ELR (cell line): ENCODE measurements around the gene C2CD2.

Experiments
- DNase-seq: peaks from one replicate; pipeline ENCODE4 v3.0.0-alpha.2; 2015; ENCODE audit warnings: low read depth

The C2CD2 gene

DNA sequence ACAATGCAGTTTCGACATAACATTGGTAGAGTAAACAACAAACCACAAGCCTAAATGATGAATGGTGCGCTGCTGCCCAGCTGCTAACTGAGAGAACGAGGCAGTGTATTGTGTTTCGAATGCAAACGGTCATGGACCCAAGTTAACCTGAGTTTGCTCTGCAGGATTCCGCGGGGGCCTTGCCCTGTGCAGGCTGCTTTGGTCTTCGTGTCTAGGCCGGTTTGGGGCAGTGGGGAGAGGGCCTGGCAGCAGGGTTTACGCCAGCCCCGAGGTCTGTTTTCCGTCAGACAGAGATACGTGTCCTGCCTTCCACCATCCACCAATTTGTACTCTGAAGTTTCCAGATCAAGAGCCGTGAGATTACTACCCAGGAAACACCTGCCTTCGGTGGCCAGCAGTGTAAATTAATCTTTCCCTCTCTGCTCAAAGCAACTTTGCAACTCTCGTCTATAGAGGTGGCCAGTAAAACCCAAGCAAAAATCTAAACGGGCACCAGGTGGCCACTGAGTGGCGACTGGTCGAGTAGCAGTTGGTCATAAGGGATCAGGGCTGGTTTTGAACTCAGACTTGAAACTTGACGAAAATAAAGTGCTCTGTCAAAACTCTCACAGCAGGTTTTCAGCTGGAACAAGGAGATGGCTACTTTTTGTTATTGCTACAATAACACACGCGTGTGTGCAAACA is 68.3 kb downstream of the C2CD2 start:
- DNase-seq, result no peak

DNA sequence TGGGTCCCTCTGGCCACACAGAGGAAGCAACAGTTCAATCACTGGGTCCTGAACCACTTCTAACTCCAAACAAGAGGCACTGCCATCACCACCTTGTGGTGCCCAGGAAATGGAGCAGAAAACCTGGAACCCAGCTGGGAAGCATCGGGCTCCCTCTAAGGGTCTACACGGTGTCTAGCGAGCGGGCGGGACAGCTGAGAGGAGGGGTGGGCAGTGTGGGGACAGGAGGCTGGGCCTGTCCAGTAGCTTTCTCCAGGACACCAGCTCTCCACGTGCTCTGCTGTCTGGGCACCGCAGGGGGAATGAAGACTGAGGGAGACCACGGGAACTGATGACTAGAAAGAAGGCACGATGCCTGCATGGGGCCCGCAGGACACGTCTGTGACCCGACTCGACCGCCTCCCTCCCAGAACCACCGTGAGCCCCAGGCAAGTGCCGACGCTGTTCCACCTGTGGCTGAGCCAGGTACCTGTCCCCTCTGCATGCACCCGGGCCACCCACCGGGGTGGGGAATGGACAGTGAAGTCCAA is 69.3 kb downstream of the C2CD2 start:
- no peak for DNase-seq

DNA sequence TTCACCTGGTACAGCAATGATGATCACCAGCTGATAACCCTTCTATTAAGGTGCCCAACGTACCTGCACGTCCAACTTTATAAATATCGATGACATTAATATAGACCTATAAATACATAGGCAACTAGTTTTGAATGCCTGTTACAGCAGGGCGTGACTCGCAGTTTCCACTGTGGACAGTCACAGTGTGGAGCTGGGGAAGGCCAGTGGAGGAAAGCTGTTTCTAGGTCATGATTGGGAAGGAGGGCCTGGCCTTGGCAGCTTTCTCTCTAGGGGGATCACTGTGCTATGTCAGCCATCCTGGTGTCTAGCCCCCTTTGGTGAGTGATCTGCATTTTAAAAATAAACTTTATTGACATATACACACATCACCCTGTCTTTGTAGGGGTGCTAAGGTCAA is 70.2 kb downstream of the C2CD2 start:
- DNase-seq, result no peak

DNA sequence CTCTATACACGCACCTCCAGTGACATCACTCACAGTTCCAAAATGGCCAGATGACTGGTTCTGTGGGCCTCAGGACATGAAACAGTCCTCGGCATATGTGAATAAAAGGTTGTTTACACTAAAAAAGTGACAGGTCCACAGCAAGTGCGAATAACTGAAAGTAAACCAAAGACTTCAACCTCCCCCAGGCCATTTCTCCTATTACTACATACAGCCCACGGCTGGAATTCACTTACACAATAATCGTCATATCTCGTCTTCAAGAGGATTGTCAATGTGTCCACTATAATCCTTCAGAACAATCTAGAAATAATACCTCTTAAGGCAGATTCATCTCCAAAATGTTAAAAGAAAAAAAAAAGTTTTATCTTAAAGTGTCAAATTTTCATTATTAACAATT is 72.8 kb downstream of the C2CD2 start:
- no peak for DNase-seq

DNA sequence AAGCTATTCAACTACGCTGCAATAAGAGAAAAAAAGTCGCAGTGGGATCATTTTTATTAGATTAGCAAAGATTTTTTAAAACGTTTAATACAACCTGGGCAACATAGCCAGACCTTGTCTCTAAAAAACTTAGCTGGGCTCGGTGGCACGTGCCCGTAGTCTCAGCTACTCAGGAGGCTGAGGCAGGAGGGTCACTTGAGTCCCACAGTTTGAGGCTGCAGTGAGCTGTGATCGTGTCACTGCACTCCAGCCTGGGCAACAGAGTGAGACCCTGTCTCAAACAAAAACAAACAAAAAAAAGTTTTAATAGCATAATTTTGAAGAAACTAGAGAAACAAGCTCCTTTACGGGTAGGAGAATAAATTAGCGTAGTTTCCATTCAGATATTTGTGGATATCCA is 73.7 kb downstream of the C2CD2 start:
- DNase-seq, result no peak

DNA sequence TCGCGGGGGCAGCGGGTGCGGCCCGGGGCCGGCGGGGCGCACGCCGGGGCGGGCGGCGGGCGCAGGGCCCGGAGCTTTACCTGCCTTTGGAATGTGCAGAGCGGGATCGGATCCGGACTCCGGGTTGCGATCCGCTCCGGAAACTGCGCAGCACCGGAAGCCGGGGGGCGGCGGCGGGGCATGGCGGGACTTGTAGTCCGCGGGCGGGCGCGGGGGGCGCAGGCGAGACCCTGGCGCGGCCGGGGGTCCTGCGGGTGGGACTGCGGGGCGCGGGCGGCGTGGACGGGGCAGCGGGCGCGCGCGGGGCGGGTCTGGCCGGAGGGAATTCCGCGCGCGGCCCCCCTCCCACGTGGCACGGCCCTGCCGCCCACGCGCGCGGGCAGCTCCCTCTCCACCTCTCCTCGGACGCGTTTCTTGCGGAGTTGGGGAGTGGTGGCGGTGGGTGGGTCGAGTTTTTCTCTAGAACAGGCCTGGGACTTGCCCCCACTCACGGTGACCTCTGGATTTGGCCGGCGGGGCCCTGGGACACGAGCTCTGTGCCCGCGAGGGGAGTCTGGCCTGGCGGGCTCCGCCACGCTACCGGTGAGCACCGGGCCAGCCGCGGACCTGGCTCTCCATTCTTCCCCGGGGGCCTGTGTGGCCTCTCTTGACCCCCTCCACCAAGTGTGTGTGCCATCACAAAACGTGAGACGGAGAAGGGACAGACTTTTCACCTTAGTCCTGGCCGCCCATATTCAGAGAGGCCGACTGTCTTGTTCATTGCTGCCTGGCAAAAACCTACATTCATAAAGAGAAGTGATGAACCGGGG is 74.4 kb downstream of the C2CD2 start, which contains the start of gene PRDM15:
PRDM15 (minus strand) TSS at position 155 of the 809 bp plus-strand sequence. CDS start 18,981 bp downstream, outside the sequence.
- peak; percentile 85 for DNase-seq

DNA sequence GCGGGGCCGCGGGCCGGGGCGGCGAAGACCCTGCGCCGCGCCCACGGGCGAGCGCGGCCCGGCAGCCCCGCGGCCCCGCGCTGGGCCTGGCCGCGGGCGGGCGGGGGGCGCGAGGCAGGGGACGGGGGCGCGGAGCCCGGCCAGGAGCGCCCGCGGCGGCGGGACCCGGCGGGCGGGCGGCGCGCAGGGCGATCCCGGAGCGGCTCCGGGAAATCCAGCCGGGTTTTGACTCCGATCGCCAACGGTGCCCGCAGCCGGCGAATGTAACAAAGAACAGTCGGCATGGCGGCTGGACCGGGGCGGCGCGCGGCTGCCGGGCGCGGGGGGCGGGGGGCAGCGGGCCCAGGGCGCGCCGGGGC is 75.0 kb downstream of the C2CD2 start:
- peak; percentile 84 for DNase-seq

DNA sequence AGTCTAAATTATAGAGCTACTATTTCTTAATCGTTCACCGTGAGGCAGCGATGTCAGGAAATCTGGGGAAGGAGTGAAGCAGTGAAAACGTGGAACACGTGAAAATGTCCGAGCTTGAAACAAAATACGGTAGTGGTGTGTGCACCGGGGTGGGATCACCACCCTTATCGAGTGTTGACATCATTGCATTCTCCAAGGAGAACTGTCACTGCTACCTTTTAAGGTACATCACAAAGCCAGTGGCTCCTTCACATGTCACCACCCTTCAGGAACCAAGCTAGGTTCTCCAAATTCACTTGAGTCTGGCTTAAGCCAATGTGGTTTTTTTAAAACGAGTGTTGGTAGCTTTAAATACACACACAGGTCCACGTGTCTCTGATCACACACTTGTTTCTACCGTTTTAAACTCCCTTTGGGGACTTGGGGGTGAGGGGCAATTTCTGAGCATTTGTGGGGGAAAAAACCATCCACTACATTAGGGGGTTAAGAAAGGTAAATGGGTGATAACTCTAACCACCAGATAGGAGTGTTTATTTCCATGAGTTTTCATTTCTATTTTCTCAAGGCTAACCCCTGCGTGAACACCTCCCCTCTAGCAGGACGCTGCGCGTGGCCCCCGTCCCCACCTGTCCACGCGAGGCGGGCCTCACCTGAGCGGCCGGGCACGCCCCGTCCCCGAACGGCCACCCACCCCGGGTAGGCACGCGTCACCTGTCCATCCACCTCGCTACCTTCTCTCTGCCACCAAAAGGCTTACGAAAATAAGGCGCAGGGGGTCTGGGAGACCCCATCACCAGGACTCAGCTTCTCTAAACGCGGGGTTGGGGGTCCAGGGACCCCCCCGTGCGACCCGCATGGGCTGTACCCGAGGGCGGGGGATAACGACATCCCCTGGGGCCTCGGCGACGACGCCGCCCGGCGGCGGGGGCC is 75.7 kb downstream of the C2CD2 start:
- peak; percentile 57 for DNase-seq

DNA sequence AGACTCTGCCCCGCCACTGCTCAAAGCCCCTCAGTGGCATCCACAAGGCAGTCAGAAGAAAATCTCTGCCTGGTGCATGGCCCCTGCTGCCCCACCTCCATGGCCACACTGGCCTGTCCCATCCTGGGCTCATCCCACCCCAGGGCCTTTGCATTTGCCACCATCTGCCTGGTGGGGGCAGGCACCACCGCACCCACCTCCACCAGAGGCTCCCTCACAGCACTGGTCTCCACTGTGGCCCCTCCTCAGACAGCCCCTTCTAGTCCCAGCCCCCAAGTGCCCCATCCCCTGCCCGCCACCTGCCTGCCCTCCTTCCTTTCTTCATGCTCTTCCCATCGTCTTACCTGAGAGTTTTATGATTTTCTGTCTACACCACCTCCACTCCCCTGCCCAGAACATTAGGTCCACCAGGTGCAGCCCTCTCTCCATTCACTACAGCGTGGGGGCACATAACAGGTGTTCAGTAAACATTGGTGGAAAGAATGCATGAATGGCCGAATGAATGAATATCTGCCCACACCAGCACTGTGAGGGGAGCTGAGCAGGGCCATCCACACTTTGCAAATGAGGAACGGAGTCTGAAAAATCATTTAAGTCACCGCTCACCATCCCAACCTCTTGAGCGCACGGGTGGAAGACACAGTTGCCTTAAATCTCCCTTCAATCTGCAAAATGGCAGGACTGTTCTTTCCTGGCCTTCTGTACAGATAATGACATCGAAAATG is 76.7 kb downstream of the C2CD2 start:
- no peak for DNase-seq

DNA sequence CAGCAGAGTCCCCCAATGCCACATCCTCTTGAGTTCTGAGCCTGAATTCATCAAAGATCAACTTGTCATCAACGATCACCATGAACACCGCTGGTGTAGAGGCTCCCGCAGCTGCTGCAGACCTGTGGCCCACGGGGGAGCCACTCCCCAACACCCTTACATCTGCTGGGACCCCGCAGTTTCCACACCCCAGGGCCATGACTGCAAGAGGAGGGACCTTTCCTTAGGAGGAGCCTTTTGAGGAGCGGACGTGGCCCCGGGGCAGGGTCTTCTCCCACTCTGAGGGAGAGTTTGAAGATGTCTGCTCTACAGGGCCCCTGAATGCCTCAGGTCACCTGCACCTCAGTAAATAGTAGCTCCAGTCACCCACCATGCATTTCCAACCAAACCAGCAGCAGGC is 77.4 kb downstream of the C2CD2 start:
- DNase-seq, result no peak

DNA sequence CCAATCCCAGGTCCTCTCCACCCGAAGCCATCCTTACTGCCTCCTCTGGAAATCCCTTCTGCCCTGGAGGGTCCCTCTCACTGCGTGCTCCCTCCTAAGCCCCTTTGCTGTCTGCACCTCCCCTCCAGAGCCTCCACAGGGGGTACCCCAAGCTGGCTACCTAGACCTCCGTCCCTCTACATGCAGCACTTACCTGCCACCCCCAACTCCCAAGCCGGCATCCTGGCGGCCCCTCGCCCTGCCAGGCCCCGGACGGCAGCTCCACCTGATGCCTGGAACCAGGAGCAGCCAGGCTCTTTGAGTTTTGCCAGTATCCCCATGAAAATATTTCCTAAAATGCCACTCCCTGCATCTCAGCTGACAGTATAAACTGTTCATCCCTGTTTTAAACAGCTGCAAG is 78.7 kb downstream of the C2CD2 start:
- DNase-seq, result no peak

DNA sequence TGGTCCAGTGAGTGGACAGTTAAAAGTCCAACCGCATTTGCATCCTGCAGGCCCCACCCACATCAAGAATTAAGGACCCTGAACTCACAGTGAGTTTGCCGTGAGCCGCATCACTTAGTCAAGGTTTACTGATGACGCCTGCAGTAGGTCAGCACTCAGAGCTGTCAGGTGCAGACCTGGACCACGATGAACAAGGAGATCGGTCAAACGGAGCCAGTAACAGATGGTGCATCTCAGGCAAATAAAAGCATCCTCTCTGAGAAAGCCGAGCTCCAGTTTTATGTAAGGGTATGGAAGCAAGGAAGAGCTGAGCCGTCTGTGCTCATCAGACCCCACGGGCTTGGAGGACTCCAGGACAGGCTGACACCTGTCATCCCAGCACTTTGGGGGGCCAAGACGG is 79.2 kb downstream of the C2CD2 start:
- DNase-seq, result no peak

DNA sequence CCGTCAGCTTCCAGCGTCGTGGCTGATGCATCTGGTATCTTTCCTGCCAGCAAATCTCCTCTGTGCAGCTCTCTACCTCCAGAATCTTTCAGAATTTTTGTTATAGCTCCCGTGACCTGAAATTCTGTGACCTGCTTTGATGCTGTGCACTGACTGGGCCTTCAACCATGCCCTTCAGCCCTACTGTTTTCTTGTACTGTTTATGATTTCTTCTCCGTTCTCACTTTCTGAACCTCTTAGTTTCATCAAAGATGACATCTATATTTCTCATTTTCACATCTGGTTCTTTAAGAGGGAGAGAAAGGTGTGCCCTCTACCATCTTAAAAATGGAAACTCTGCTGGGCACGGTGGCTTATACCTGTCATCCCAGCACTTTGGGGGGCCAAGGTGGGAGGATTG is 80.4 kb downstream of the C2CD2 start:
- no peak for DNase-seq

DNA sequence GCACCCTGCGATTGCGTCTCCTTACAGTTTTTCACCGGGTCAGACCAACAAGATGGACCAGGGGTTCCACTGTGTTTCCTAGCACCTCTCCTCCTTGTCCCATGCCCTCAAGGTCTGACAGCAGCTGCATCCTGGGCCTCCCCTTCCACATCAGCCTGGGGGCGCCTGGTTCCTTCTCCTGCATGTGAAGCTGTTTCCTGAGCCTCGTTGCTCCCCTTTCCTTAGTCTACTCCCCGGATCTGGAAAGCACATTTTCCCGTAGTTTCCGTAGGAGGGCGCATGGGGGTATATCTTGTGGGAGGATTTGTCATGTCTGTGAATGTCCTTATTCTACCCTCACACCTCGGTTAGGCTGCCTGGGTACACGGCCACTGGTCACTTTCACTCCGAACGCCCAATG is 80.8 kb downstream of the C2CD2 start:
- no peak for DNase-seq

DNA sequence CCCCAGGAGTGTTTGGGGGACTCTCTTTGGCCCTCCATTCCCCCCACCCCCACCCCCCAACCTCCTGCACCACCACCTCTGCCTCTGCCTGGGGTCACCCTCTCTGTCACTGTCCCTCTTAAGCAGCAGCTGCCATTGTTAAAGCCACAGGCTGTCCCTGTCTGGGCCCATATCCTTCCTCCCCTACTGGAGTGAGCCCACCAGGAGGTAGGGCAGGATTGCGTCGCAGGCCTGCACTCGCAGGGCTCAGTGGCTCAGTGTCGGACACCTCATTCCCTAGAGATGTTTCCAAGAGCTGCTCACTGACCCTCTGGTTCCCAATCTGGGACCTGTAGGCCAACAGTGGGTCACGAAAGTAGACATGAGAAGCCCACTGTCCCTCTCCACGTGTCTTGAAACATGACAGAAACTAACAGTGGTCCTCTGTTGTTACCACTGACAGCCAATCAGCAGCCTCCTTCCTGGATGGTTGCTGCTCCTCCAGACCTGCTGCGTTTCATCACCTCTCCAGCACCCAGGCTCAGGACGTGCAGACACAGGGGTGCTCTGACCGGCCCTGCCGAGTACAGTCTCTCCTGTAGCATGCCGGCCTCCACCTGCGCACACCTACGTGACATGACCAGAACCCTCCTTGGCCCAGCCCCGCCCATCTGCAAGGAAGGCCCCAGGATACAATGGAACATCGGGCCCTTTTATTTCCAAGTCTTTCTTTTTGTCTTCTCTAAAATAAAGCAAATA is 82.4 kb downstream of the C2CD2 start:
- no peak for DNase-seq

DNA sequence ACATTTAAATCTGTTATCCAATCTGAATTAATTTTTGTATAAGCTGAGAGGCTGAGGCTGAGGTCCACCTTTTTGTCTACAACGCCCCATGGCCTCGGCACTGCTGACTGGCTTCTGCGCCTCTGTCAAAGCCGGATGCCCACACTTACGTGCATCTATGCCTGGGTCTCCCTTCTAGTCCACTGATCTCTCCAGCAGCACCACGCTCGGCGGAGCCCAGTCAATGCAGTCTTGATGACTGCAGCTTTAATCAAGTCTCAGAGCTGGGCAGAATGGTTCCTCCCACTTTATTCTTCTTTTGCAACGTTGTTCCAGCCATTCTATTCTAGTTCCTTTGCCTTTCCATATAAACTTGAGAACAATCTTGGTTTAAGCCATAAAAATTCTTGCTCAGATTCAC is 84.0 kb downstream of the C2CD2 start:
- DNase-seq, result no peak

DNA sequence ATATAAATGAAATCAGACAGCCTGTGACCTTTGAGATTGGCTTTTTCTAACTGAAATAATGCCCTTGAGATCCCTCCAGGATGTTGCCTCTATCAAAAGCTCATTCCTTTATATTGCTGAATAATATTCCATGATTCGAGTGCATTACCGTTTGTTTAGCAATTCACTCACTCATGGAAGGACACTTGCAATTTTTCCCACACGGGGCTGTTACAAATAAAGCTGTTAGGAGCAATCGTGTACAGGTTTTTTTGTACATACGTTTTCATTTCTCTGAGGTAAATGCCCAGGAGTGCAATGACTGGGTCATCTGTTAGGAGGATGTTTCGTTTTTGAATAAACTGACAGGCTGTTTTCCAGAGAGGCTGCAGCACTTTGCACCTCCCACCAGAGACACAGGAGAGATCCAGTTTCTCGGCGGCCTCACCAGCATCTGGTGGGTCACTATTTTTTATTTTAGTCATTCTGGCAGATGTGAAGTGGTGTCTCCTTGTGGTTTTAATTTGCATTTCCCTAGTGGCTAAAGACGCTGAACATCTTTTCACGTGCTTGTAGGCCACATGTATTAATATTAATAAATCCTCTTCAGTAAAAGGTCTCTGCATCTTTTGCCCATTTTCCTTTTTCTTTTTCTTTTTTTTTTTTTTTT is 85.6 kb downstream of the C2CD2 start:
- peak; percentile 30 for DNase-seq

DNA sequence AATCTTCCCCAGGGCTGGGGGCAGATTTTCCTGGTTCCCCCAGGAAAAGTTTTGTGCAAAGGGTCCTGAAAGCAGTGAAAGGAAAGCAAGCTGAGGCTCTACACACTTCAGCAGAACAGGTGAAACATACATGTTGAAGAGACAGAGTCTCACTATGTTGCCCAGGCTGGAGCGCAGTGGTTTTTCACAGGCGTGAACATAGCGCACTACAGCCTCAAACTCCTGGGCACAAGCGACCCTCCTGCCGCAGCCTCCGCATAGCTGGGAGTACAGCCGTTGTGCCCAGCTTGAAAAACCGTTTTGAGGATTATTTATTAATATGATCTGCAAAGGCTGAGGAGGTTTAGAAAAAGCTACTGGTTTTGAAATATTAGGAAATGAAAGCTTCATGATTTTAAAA is 86.5 kb downstream of the C2CD2 start:
- DNase-seq, result no peak

DNA sequence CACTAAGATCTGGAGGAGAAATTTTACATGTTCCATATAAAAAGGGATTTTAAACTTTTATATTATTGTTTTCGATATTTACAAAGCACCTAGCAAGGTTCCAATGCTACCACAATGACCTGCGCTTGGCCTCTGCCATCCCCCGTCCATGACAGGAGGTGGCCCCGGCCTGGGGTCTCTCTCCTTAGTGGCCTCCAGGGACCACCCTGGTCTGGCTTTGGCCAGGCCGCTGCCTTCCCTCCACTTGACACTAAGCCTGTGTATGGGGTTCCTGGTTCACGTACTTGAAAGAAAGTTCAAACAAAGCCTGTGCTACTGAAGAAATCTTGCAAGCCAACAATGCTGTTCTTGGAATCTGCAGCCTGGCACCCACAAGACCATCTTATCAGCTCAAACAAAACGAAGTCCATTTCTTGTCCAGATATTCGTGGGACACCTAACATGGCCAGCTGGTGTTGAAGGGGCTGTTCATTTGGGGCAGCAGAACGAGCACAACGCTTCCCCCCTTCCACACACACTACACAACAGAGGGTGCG is 87.5 kb downstream of the C2CD2 start:
- no peak for DNase-seq
